Endothelial cell of umbilical vein (primary cell): ENCODE results near the gene LUZP2. TPM values are rescaled to one million over a fixed set of nuclear protein-coding genes. Genes with fewer than 3 reads are reported as not detected.

Experiments
- BruUV-seq: library from RNA; stranded (reverse); fragments of 400-500 nt; replicated peaks from 2 replicates; lab custom pipeline; 2021; lab: Mats Ljungman, UMichigan
- CTCF ChIA-PET: fragments of 300-600, 350-600 bp; sonication (Branson Sonifier 250); formaldehyde crosslinking; loops from one replicate; lab custom pipeline; 2021; ENCODE audit warnings: antibody characterized with exemption, inconsistent platforms; lab: Charles Lee
- POLR2A ChIA-PET: fragments of 300-600, 350-600 bp; sonication (Branson Sonifier 250); formaldehyde crosslinking; loops from one replicate; lab custom pipeline; 2021; ENCODE audit warnings: antibody characterized with exemption, inconsistent platforms; lab: Charles Lee
- DNase-seq: peaks from one replicate; pipeline ENCODE4 v3.0.0-alpha.2; 2011; ENCODE audit warnings: low read depth, low spot score
- FAIRE-seq: peaks from 2 replicates; lab custom pipeline; 2011; peaks lifted over from hg19 to GRCh38; lab: Jason Lieb, UNC
- H2AFZ ChIP-seq: 2 replicates; pipeline ENCODE4 v1.6.0; 2012; ENCODE audit warnings: low read depth, low read length, control low read depth, inconsistent platforms
- H3K27ac ChIP-seq: 2 replicates; pipeline ENCODE4 v1.5.1; 2011; ENCODE audit warnings: low read depth, mild to moderate bottlenecking, control low read depth, low read length, moderate library complexity; ENCODE audit not compliant: insufficient read depth
- H3K27me3 ChIP-seq, 2 experiments: 2 replicates each; pipeline versions ENCODE4 v1.6.0 to v1.6.1; 2011; ENCODE audit warnings: low read length in 2 of 2, mixed read lengths in 1 of 2; ENCODE audit not compliant: control insufficient read depth in 2 of 2, insufficient read depth in 2 of 2
- H3K36me3 ChIP-seq, 2 experiments: 2 replicates in 1 of 2; 3 replicates in 1 of 2; pipeline ENCODE4 v1.5.1; 2011; ENCODE audit warnings: low read length in 2 of 2, mild to moderate bottlenecking in 1 of 2, moderate library complexity in 1 of 2; ENCODE audit not compliant: control insufficient read depth in 2 of 2, insufficient read depth in 2 of 2; ENCODE audit errors: extremely low read depth in 1 of 2
- H3K4me1 ChIP-seq: 3 replicates; pipeline ENCODE4 v1.5.1; 2011; ENCODE audit warnings: mild to moderate bottlenecking, low read length; ENCODE audit not compliant: control insufficient read depth, insufficient read depth; ENCODE audit errors: extremely low read depth
- H3K4me2 ChIP-seq: 2 replicates; pipeline ENCODE4 v1.6.1; 2011; ENCODE audit warnings: low read length, control low read depth, mixed read lengths; ENCODE audit not compliant: insufficient read depth
- H3K4me3 ChIP-seq, 3 experiments: fragments of 200-600 bp in 1 of 3; sonication (generic), shearing (Covaris generic) in 1 of 3; replicated peaks in 1 of 3; 2 replicates each; pipeline ENCODE4 v1.5.1; 2011 to 2016; ENCODE audit warnings: control low read depth in 3 of 3, low read length in 3 of 3, mild to moderate bottlenecking in 2 of 3, inconsistent platforms in 1 of 3, low read depth in 1 of 3, moderate library complexity in 1 of 3; ENCODE audit not compliant: insufficient read depth in 1 of 3
- H3K79me2 ChIP-seq: 2 replicates; pipeline ENCODE4 v1.6.0; 2012; ENCODE audit warnings: low read length, inconsistent platforms; ENCODE audit not compliant: control insufficient read depth, insufficient read depth
- H3K9ac ChIP-seq: replicated peaks from 2 replicates; pipeline ENCODE3; 2011; ENCODE audit warnings: low read length, control low read depth; ENCODE audit not compliant: insufficient read depth; ENCODE audit errors: extremely low read depth
- H3K9me1 ChIP-seq: replicated peaks from 3 replicates; pipeline ENCODE4 v1.6.0; 2011; ENCODE audit warnings: mild to moderate bottlenecking, low read length; ENCODE audit not compliant: control insufficient read depth, insufficient read depth; ENCODE audit errors: extremely low read depth
- H3K9me3 ChIP-seq: replicated peaks from 2 replicates; pipeline ENCODE4 v1.5.1; 2012; ENCODE audit warnings: low read length, inconsistent platforms; ENCODE audit not compliant: control insufficient read depth, insufficient read depth
- H4K20me1 ChIP-seq: replicated peaks from 2 replicates; pipeline ENCODE3; 2011; ENCODE audit warnings: mild to moderate bottlenecking, low read length; ENCODE audit not compliant: control insufficient read depth, insufficient read depth; ENCODE audit errors: extremely low read depth
- EZH2 ChIP-seq: IDR thresholded peaks from 2 replicates; pipeline ENCODE4 v1.6.1; 2012; ENCODE audit warnings: borderline replicate concordance, low read depth, mild to moderate bottlenecking, moderate library complexity, low read length, inconsistent platforms; ENCODE audit not compliant: severe bottlenecking
- FOS ChIP-seq: IDR thresholded peaks from 2 replicates; pipeline ENCODE4 v1.6.1; 2011; ENCODE audit warnings: mild to moderate bottlenecking, low read length, moderate library complexity, borderline replicate concordance; ENCODE audit not compliant: insufficient read depth
- GATA2 ChIP-seq: IDR thresholded peaks from 2 replicates; pipeline ENCODE4 v1.7.0; 2011; ENCODE audit warnings: low read depth, mild to moderate bottlenecking, moderate library complexity, mixed read lengths, low read length; ENCODE audit not compliant: insufficient read length, insufficient read depth
- JUN ChIP-seq: IDR thresholded peaks from 2 replicates; pipeline ENCODE4 v1.6.1; 2011; ENCODE audit warnings: borderline replicate concordance, low read depth; ENCODE audit not compliant: insufficient read length, insufficient read depth
- MYC ChIP-seq: IDR thresholded peaks from one replicate; pipeline ENCODE4 v1.6.1; 2011; ENCODE audit warnings: mild to moderate bottlenecking, low read depth, low read length
- POLR2A ChIP-seq: IDR thresholded peaks from 2 replicates; pipeline ENCODE4 v1.6.1; 2012; ENCODE audit warnings: low read depth, mild to moderate bottlenecking, control low read depth, low read length
- POLR2AphosphoS5 ChIP-seq: IDR thresholded peaks from 2 replicates; pipeline ENCODE4 v1.6.1; 2012; ENCODE audit warnings: low read depth, mild to moderate bottlenecking, control low read depth, low read length, moderate library complexity; ENCODE audit not compliant: insufficient read depth
- dilution Hi-C: fragments of 300-500 bp; cut with MboI; formaldehyde crosslinking; loops from one replicate; pipeline ENCODE4 v1.15.0; 2019; ENCODE audit warnings: low sequenced_read_pairs; ENCODE audit not compliant: extremely low pct_ligation_motif_present
- intact Hi-C: fragments of 100-400 bp; cut with micrococcal nuclease; formaldehyde crosslinking; loops from one replicate; pipeline ENCODE4 v1.10.0; 2022
- polyA plus RNA-seq, 4 experiments: library from polyadenylated mRNA; depleted of rRNA in 3 of 4; stranded (reverse) in 3 of 4; unstranded in 1 of 4; fragments of >200 nt; gene quantifications; 2 replicates each; pipeline versions ENCODE4 v1.2.1 to v1.2.3, GENCODE V29; 2011 to 2012; ENCODE audit warnings: missing spikeins in 1 of 4
- total RNA-seq: library from RNA; stranded (reverse); gene quantifications from 2 replicates; pipeline ENCODE4 v1.2.3, GENCODE V29; 2021
- TF ChIP-seq, protein P1 (sequence below), 2 donors: IDR thresholded peaks; 1 replicate in 1 of 2; 2 replicates in 1 of 2; pipeline ENCODE4 v1.5.1; 2011; ENCODE audit warnings: low read length in 2 of 2, mild to moderate bottlenecking in 2 of 2, moderate library complexity in 2 of 2, control low read depth in 1 of 2, inconsistent platforms in 1 of 2, low read depth in 1 of 2; ENCODE audit not compliant: insufficient read depth in 1 of 2; ENCODE audit errors: extremely low read depth in 1 of 2
- TF ChIP-seq, protein P2 (sequence below): IDR thresholded peaks from 2 replicates; pipeline ENCODE4 v1.6.1; 2011; ENCODE audit not compliant: insufficient read depth, insufficient read length

The LUZP2 gene
- total and polyA plus RNA-seq, 2 donors (not counting 3 experiments of a cell fraction or from before 2014, with no cell fraction given), result 0.07 TPM; not detected in 1

DNA sequence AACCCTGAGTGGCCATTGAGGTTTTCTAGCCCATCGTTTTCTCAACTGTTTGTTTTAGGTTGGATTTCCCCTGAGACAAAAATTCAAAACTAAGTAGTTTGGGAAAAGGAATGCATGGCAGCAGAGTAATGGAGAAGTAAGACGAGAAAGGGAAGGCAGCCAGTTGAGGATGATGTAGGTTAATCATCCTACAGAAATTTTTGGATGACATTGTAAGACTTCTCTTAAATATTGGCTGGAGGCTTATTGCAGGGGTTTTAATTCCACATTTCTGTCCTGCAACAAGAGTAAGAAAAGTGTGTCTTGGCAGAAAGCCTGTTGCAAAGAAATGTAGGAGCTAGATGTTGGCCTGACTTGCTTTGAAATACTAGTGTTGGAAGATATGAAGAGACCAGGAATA is 308.8 kb downstream of the LUZP2 start:
- Histone ChIP-seq H3K9ac (no peak overlapping the region), H3K4me3 (no peak overlapping the region), H3K27me3 (no peaks in the 10 kb centered on the region), H3K79me2 (no peaks in the 10 kb centered on the region), H2AFZ (no peak overlapping the region), H3K36me3 (no peaks in the 10 kb centered on the region), H3K27ac (no peak overlapping the region), H3K4me1 (no peaks in the 10 kb centered on the region), H3K4me2 (no peak overlapping the region), H3K9me3 (no peaks in the 10 kb centered on the region), H3K9me1 (no peaks in the 10 kb centered on the region), H4K20me1 (no peaks in the 10 kb centered on the region)
- BruUV-seq, result no TSS peak
- no peak for FAIRE-seq
- POLR2A ChIA-PET, result no interaction called here
- dilution Hi-C loops (no loop called here), intact Hi-C loops (no loop called here)
- no peak for DNase-seq
- TF ChIP-seq, protein P1, sequence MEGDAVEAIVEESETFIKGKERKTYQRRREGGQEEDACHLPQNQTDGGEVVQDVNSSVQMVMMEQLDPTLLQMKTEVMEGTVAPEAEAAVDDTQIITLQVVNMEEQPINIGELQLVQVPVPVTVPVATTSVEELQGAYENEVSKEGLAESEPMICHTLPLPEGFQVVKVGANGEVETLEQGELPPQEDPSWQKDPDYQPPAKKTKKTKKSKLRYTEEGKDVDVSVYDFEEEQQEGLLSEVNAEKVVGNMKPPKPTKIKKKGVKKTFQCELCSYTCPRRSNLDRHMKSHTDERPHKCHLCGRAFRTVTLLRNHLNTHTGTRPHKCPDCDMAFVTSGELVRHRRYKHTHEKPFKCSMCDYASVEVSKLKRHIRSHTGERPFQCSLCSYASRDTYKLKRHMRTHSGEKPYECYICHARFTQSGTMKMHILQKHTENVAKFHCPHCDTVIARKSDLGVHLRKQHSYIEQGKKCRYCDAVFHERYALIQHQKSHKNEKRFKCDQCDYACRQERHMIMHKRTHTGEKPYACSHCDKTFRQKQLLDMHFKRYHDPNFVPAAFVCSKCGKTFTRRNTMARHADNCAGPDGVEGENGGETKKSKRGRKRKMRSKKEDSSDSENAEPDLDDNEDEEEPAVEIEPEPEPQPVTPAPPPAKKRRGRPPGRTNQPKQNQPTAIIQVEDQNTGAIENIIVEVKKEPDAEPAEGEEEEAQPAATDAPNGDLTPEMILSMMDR (IDR thresholded peaks at IDR 0.05; ENCODE audit: extremely low read depth in 1 of 2, insufficient read depth in 1 of 2, low read depth in 1 of 2, low read length in 2 of 2), result no peak
- TF ChIP-seq EZH2 (no peak), MYC (no peak), FOS (no peak), JUN (no peak), GATA2 (no peak), POLR2AphosphoS5 (no peak), POLR2A (no peak)
- TF ChIP-seq, protein P2, sequence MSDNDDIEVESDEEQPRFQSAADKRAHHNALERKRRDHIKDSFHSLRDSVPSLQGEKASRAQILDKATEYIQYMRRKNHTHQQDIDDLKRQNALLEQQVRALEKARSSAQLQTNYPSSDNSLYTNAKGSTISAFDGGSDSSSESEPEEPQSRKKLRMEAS, result no peak
- CTCF ChIA-PET, result interaction anchor here (0.9 to 1.3 kb wide), 2 partner anchors 10 to 13 kb away, joined by 3 read pairs; no protein-coding TSS in a partner anchor
